Ecto neural progenitor cell (in vitro differentiated cells): ENCODE measurements around the gene SNX18.
"Not testable (repeated sequence)": the region's sequence is repeated elsewhere in the genome, so short reads cannot be mapped to it uniquely, and the experiment has no call there.

Experiments used
- DNase-seq: peaks from one replicate; pipeline ENCODE4 v3.0.0-alpha.2; 2018; ENCODE audit warnings: low spot score

SNX18 gene

GRCh38 chr5:54519509-54519876 lies 1.9 kb downstream of the SNX18 start:
- DNase-seq = no peak

- DNase-seq = no peak
Observed at GRCh38 chr5:54520438-54520846, 2.9 kb downstream of the SNX18 start.

- no peak for DNase-seq
Observed at GRCh38 chr5:54520940-54521339, 3.4 kb downstream of the SNX18 start.

GRCh38 chr5:54521856-54522479 lies 4.4 kb downstream of the SNX18 start:
- DNase-seq = no peak

- DNase-seq = no peak
Observed at GRCh38 chr5:54523534-54523933, 6.0 kb downstream of the SNX18 start.

GRCh38 chr5:54524082-54524481 lies 6.5 kb downstream of the SNX18 start:
- DNase-seq = no peak

- no peak for DNase-seq
Observed at GRCh38 chr5:54524704-54525103, 7.1 kb downstream of the SNX18 start.

GRCh38 chr5:54525261-54525660 lies 7.7 kb downstream of the SNX18 start:
- no peak for DNase-seq

- DNase-seq = no peak
Observed at GRCh38 chr5:54525692-54526091, 8.1 kb downstream of the SNX18 start.

- no peak for DNase-seq
Observed at GRCh38 chr5:54526604-54527288, 9.2 kb downstream of the SNX18 start.

- no peak for DNase-seq
Observed at GRCh38 chr5:54528633-54529209, 11.2 kb downstream of the SNX18 start.

GRCh38 chr5:54529565-54529964 lies 12.0 kb downstream of the SNX18 start:
- DNase-seq = no peak

- DNase-seq = no peak
Observed at GRCh38 chr5:54531546-54531945, 14.0 kb downstream of the SNX18 start.

GRCh38 chr5:54533541-54534190 lies 16.1 kb downstream of the SNX18 start:
- no peak for DNase-seq

- DNase-seq = no peak
Observed at GRCh38 chr5:54534191-54535004, 16.8 kb downstream of the SNX18 start.

- no peak for DNase-seq
Observed at GRCh38 chr5:54535149-54535844, 17.7 kb downstream of the SNX18 start.

- DNase-seq = not testable (repeated sequence)
Observed at GRCh38 chr5:54536375-54536774, 18.8 kb downstream of the SNX18 start.

GRCh38 chr5:54536861-54537260 lies 19.3 kb downstream of the SNX18 start:
- DNase-seq = not testable (repeated sequence)

GRCh38 chr5:54537725-54538124 lies 20.2 kb downstream of the SNX18 start:
- DNase-seq = no peak

GRCh38 chr5:54538156-54538555 lies 20.6 kb downstream of the SNX18 start:
- no peak for DNase-seq

GRCh38 chr5:54539001-54539400 lies 21.4 kb downstream of the SNX18 start:
- no peak for DNase-seq

- no peak for DNase-seq
Observed at GRCh38 chr5:54540286-54540685, 22.7 kb downstream of the SNX18 start.
